Activated CD4-positive, alpha-beta T cell treated with anti-CD3 and anti-CD28 coated beads, Interleukin-10, Interleukin-2, amounts not matched to agents 100 ng/mL and 50 ng/mL, durations not matched to agents 16 hours and 8 hours (primary cell): ENCODE data around the gene ADGRB3.
"Not testable (repeated sequence)": the region's sequence is repeated elsewhere in the genome, so short reads cannot be mapped to it uniquely, and the experiment has no call there.

Source experiments
- DNase-seq: peaks from one replicate; pipeline ENCODE4 v3.0.0-alpha.2; 2020

ADGRB3 gene

GRCh38 chr6:69284176-69284730 lies 649.2 kb downstream of the ADGRB3 start:
- no peak for DNase-seq

GRCh38 chr6:69285054-69285453 lies 650.0 kb downstream of the ADGRB3 start:
- no peak for DNase-seq

GRCh38 chr6:69286331-69286730 lies 651.2 kb downstream of the ADGRB3 start:
- DNase-seq, result no peak

GRCh38 chr6:69288198-69288597 lies 653.1 kb downstream of the ADGRB3 start:
- DNase-seq, result not testable (repeated sequence)

- no peak for DNase-seq
Measured at GRCh38 chr6:69289689-69290495, 654.8 kb downstream of the ADGRB3 start.

GRCh38 chr6:69293471-69293870 lies 658.4 kb downstream of the ADGRB3 start:
- no peak for DNase-seq

GRCh38 chr6:69294407-69294806 lies 659.3 kb downstream of the ADGRB3 start:
- DNase-seq, result no peak

GRCh38 chr6:69294862-69295261 lies 659.8 kb downstream of the ADGRB3 start:
- DNase-seq, result no peak

GRCh38 chr6:69303382-69303781 lies 668.3 kb downstream of the ADGRB3 start:
- DNase-seq, result no peak

- no peak for DNase-seq
Measured at GRCh38 chr6:69305456-69305855, 670.4 kb downstream of the ADGRB3 start.

- DNase-seq, result no peak
Measured at GRCh38 chr6:69308584-69308983, 673.5 kb downstream of the ADGRB3 start.

GRCh38 chr6:69311888-69312287 lies 676.8 kb downstream of the ADGRB3 start:
- no peak for DNase-seq

GRCh38 chr6:69314001-69314400 lies 678.9 kb downstream of the ADGRB3 start:
- no peak for DNase-seq

- no peak for DNase-seq
Measured at GRCh38 chr6:69314531-69314930, 679.4 kb downstream of the ADGRB3 start.

- no peak for DNase-seq
Measured at GRCh38 chr6:69331886-69332285, 696.8 kb downstream of the ADGRB3 start.

GRCh38 chr6:69337311-69337710 lies 702.2 kb downstream of the ADGRB3 start:
- no peak for DNase-seq

GRCh38 chr6:69338431-69339162 lies 703.5 kb downstream of the ADGRB3 start:
- no peak for DNase-seq

- DNase-seq, result no peak
Measured at GRCh38 chr6:69339163-69339550, 704.1 kb downstream of the ADGRB3 start.

GRCh38 chr6:69340196-69340595 lies 705.1 kb downstream of the ADGRB3 start:
- DNase-seq, result no peak

- DNase-seq, result no peak
Measured at GRCh38 chr6:69343851-69344250, 708.8 kb downstream of the ADGRB3 start.

- no peak for DNase-seq
Measured at GRCh38 chr6:69349771-69350170, 714.7 kb downstream of the ADGRB3 start.

- no peak for DNase-seq
Measured at GRCh38 chr6:69362209-69362608, 727.1 kb downstream of the ADGRB3 start.

- DNase-seq, result no peak
Measured at GRCh38 chr6:69366831-69367230, 731.7 kb downstream of the ADGRB3 start.

GRCh38 chr6:69368613-69369012 lies 733.5 kb downstream of the ADGRB3 start:
- no peak for DNase-seq
